Activated T-cell treated with anti-CD3 and anti-CD28 coated beads, Interleukin-2, amount 50 U/mL, for 24 hours (primary cell): ENCODE data around the gene ARHGAP24.

Source experiments
- DNase-seq: peaks from one replicate; pipeline ENCODE4 v3.0.0-alpha.2; 2020
- H3K27ac Mint-ChIP-seq: 2 replicates; pipeline ENCODE4 v1.8.0; 2020; ENCODE audit warnings: mild to moderate bottlenecking, mixed read lengths
- H3K27me3 Mint-ChIP-seq: 2 replicates; pipeline ENCODE4 v1.8.0; 2020; ENCODE audit warnings: mixed read lengths
- H3K36me3 Mint-ChIP-seq: 2 replicates; pipeline ENCODE4 v1.8.0; 2020; ENCODE audit warnings: low read depth, mixed read lengths
- H3K4me1 Mint-ChIP-seq: 2 replicates; pipeline ENCODE4 v1.8.0; 2020; ENCODE audit warnings: low read depth, mixed read lengths
- H3K4me3 Mint-ChIP-seq: 2 replicates; pipeline ENCODE4 v1.8.0; 2020; ENCODE audit warnings: mild to moderate bottlenecking, moderate library complexity, mixed read lengths
- H3K9me3 Mint-ChIP-seq: 2 replicates; pipeline ENCODE4 v1.8.0; 2020; ENCODE audit warnings: mixed read lengths

ARHGAP24 gene

DNA sequence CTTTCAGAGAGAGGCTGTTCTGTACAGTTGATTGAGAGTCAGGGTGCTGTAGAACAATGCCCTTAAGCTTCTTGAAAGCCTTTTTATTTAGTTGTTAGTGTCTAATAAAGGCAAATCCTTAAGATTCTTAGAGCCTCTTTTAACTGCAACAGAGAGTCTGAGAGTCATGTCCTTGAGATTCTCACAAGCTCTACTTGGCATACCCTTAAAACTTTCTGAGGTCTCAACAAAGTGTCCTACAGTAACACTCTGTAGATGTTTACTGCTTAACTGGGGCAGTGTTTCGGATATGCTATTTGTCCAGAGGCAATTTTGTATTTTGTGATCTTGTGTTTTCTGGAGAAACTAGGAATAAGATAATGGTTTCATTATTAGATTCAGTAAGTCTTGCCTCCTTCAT, 209.7 kb downstream of the ARHGAP24 start:
- peaks cover 3% of the 10 kb centered on the region for H3K9me3 Mint-ChIP-seq
- H3K27ac Mint-ChIP-seq, result no peak overlapping the region
- DNase-seq, result no peak
- no peak overlapping the region for H3K4me3 Mint-ChIP-seq
- H3K4me1 Mint-ChIP-seq, result no peaks in the 10 kb centered on the region
- H3K27me3 Mint-ChIP-seq, result no peaks in the 10 kb centered on the region
- H3K36me3 Mint-ChIP-seq, result no peaks in the 10 kb centered on the region

DNA sequence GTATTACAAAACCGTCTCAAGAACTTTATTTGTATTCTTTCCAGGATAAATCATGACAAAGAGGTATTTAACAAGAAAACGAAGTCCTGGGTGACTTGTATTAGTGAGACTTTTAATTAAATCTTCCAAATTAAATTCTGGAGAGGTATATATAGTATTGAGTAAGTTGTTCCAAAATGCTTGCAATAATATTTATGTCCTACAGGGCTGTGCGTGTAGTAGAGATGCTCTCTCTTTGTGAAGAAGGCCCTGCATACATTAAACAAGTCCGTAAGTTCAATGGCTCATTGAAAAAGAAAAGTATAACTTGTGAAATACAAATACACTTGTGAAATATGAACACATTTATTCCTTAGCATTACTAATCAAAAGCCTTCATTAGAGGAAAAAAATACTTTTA, 211.4 kb downstream of the ARHGAP24 start:
- H3K27ac Mint-ChIP-seq, result no peak overlapping the region
- H3K27me3 Mint-ChIP-seq, result no peaks in the 10 kb centered on the region
- H3K9me3 Mint-ChIP-seq, result peaks cover 3% of the 10 kb centered on the region
- DNase-seq, result no peak
- H3K4me3 Mint-ChIP-seq, result no peak overlapping the region
- no peaks in the 10 kb centered on the region for H3K4me1 Mint-ChIP-seq
- no peaks in the 10 kb centered on the region for H3K36me3 Mint-ChIP-seq

DNA sequence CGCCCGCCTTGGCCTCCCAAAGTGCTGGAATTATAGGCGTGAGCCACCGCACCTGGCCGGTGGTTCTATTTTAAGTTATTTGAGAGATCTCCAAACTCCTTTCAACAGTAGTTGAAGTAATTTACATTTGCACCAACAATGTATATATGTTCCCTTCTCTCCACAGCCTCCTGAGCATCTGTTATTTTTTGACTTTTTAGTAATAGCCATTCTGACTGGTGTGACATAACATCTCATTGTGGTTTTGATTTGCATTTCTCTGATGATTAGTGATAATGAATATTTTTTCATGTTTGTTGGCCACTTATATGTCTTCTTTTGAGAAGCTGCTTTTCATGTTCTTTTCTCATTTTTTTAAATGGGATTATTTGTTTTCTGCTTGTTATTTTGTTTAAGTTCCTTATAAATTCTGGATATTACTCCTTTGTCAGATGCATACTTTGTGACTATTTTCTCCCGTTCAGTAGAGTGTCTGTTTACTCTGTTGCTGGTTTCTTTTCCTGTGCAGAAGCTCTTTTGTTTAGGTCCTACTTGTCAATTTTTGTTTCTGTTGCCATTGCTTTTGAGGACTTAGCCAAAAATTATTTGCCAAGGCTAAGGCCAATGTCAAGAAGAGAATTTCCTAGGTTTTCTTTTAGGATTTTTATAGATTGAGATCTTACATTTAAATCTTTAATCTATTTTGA, 213.2 kb downstream of the ARHGAP24 start:
- H3K27me3 Mint-ChIP-seq, result no peaks in the 10 kb centered on the region
- no peak overlapping the region for H3K4me3 Mint-ChIP-seq
- H3K36me3 Mint-ChIP-seq, result no peaks in the 10 kb centered on the region

DNA sequence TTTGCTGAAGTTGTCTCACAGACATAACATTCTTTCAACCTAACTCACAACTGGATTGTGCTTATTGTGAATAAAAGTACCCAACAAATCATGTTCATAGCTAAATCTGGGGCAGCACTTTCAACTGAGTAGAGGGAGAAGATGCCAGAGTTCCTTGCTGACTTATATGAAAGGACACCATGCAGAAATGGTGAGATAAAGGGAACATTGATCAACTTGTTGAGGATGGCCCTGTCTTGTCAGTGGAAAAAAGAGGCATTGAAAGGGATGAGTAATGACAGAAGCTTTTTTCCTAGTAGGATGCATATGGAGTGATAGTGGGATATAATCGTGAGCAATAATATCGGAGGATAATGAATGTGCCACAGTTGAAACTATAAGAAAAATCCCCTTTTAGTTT, 221.7 kb downstream of the ARHGAP24 start:
- Mint-ChIP-seq H3K36me3 (no peaks in the 10 kb centered on the region), H3K4me3 (no peak overlapping the region), H3K27ac (no peak overlapping the region), H3K27me3 (no peaks in the 10 kb centered on the region), H3K4me1 (no peaks in the 10 kb centered on the region), H3K9me3 (peaks cover 10% of the 10 kb centered on the region)
- no peak for DNase-seq

More for the DNA sequence above, 213.2 kb downstream of the ARHGAP24 start:
- Mint-ChIP-seq H3K4me1 (no peaks in the 10 kb centered on the region), H3K27ac (no peak overlapping the region), H3K9me3 (peaks cover 5% of the 10 kb centered on the region)
- DNase-seq, result no peak

DNA sequence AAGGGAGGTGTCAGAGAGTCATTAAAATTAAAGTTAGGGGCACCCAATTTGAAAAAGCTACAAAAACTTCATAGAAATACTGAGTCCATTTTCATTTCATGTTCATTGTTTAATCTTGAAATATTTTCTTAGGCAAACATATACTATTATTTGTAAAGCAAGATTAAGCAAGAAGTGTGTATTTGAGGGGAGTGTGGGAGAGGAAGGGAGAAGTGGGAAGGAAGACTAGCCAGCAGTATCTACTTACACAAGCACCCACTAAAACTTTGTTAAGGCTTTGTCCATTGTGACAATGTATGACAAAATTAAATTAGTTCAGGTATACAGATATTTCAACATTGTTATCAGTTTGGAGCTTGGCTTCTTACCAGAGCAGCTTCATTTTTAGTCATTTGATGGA, 222.9 kb downstream of the ARHGAP24 start:
- Mint-ChIP-seq H3K4me1 (no peaks in the 10 kb centered on the region), H3K9me3 (peaks cover 8% of the 10 kb centered on the region)

DNA sequence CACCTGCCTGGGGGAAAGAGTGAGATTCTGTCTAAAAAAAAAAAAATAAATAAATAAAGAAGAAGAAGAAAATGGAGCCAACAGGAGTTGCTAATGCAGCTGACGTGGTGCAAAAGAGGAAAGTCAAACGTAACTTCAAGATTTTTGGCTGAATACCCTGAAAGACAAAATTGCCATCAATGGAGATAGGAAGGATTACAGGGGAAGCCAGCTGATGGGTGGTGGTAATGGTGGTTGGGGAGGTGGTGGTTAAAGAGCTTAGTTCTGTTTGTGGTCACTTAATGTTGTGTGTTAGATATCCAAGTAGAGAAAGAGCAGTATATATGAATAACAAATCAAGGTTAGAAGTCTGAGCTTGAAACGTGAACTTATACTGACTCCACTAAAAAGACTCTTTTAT, 225.4 kb downstream of the ARHGAP24 start:
- Mint-ChIP-seq H3K4me1 (no peaks in the 10 kb centered on the region), H3K27ac (no peak overlapping the region), H3K4me3 (no peak overlapping the region), H3K36me3 (no peaks in the 10 kb centered on the region), H3K27me3 (no peaks in the 10 kb centered on the region), H3K9me3 (peaks cover 6% of the 10 kb centered on the region)
- no peak for DNase-seq

More for the DNA sequence above, 222.9 kb downstream of the ARHGAP24 start:
- Mint-ChIP-seq H3K36me3 (no peaks in the 10 kb centered on the region), H3K27ac (no peak overlapping the region), H3K27me3 (no peaks in the 10 kb centered on the region), H3K4me3 (no peak overlapping the region)
- no peak for DNase-seq

DNA sequence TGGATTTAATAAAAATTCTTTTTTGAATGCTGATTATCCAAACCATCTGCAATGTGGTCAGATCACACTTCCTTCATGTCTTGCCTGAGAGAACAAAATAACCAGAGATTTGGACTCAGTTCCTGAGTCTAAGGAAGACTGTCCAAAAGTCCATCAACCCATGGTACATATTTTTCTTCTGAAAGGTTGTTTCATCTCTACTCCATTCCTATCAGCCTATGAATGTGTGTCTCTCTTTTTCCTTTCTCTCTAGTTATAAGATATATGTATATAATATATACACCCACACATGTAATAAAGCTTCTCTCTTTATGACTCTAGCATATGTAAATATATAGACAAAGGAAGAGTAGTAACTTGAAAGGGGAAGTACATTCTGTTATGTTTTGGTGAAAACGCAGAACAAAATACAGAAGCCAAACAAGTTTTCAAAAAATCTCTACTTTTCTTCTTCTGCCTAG, 226.9 kb downstream of the ARHGAP24 start:
- DNase-seq, result no peak
- H3K27ac Mint-ChIP-seq, result no peak overlapping the region
- H3K36me3 Mint-ChIP-seq, result no peaks in the 10 kb centered on the region
- no peak overlapping the region for H3K4me3 Mint-ChIP-seq
- peaks cover 2% of the 10 kb centered on the region for H3K9me3 Mint-ChIP-seq
- H3K4me1 Mint-ChIP-seq, result no peaks in the 10 kb centered on the region
- no peaks in the 10 kb centered on the region for H3K27me3 Mint-ChIP-seq

DNA sequence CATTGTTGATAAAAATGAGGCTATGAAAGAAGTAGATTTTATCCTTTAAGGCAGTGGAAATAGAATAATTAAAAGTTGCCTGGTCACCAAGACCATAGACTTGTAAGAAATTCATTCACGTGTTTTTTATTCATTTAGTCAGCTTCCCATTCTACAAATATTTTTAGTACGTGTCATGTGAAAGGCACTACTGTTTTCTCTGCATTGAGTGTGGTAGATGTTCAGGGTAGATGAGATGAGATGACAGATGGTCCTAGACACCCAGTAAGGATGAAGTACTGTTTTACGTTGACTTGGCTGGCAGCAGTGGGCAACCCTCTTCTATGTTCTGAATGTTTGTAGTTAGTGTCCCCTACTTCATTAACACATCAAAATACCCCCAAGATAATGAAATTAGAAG, 228.1 kb downstream of the ARHGAP24 start:
- no peak overlapping the region for H3K27ac Mint-ChIP-seq
- H3K27me3 Mint-ChIP-seq, result no peaks in the 10 kb centered on the region
- H3K36me3 Mint-ChIP-seq, result no peaks in the 10 kb centered on the region
- H3K9me3 Mint-ChIP-seq, result peaks cover 2% of the 10 kb centered on the region
- no peak overlapping the region for H3K4me3 Mint-ChIP-seq
- no peak for DNase-seq
- no peaks in the 10 kb centered on the region for H3K4me1 Mint-ChIP-seq

DNA sequence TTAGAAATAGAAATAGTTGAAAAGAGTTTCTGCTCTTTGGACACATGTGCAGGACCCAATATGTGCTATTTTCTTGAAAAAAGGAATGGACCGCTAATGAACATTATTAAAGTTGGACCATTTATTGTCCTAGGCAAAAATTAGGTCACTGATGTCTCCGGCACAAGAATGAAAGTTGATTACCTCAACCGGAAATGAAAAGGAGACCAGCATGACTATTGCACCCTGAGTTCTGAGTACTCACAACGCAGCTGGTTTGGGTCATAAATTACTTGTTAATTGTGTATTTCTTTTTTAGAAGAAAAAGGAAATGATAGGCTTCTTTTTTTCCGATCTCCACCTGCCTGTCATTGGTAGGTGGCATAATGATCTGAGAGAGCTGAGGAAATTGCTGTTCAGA, 232.7 kb downstream of the ARHGAP24 start:
- H3K9me3 Mint-ChIP-seq, result peaks cover 2% of the 10 kb centered on the region
- H3K4me1 Mint-ChIP-seq, result no peaks in the 10 kb centered on the region
- H3K27ac Mint-ChIP-seq, result no peak overlapping the region
- H3K4me3 Mint-ChIP-seq, result no peak overlapping the region
- no peaks in the 10 kb centered on the region for H3K27me3 Mint-ChIP-seq
- DNase-seq, result no peak
- H3K36me3 Mint-ChIP-seq, result no peaks in the 10 kb centered on the region

DNA sequence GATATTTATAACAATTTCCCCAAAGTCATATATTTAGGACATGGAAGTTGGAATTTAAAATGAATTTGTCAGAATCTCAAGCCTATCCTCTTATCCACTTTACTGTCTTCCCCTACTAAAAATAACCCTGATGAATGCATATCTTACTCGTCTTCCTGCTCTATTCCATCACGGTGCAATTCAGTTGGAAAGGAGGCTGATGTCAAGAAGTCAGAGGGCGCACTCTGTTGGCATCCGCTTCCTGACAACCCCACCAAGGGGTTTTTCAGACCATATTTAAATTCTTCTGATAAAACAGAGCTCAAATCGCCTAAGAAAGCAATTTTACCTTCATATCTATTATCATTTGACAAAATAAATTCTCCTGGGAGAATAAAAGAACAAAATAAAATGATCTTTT, 233.5 kb downstream of the ARHGAP24 start:
- peaks cover 2% of the 10 kb centered on the region for H3K9me3 Mint-ChIP-seq
- no peak overlapping the region for H3K4me3 Mint-ChIP-seq
- H3K4me1 Mint-ChIP-seq, result no peaks in the 10 kb centered on the region
- H3K36me3 Mint-ChIP-seq, result no peaks in the 10 kb centered on the region
- H3K27me3 Mint-ChIP-seq, result no peaks in the 10 kb centered on the region
- H3K27ac Mint-ChIP-seq, result no peak overlapping the region
- DNase-seq, result no peak

DNA sequence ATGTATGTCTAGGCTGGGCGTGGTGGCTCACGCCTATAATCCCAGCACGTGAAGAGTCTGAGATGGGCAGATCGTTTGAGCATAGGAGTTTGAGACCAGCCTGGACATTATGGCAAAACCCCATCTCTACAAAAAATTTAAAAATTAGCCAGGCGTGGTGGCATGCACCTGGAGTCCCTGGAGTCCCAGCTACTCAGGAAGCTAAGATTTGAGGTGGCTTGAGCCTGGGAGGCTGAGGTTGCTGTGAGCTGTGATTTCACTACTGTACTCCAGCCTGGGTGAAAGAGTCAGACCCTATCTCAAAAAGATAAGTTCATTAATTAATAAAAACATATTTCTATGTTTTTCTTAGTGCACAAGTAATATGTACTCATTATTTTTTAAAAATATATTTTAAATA, 238.1 kb downstream of the ARHGAP24 start:
- Mint-ChIP-seq H3K27ac (no peak overlapping the region), H3K9me3 (peaks cover 2% of the 10 kb centered on the region), H3K27me3 (no peaks in the 10 kb centered on the region), H3K4me1 (no peaks in the 10 kb centered on the region), H3K4me3 (no peak overlapping the region), H3K36me3 (no peaks in the 10 kb centered on the region)
- no peak for DNase-seq

DNA sequence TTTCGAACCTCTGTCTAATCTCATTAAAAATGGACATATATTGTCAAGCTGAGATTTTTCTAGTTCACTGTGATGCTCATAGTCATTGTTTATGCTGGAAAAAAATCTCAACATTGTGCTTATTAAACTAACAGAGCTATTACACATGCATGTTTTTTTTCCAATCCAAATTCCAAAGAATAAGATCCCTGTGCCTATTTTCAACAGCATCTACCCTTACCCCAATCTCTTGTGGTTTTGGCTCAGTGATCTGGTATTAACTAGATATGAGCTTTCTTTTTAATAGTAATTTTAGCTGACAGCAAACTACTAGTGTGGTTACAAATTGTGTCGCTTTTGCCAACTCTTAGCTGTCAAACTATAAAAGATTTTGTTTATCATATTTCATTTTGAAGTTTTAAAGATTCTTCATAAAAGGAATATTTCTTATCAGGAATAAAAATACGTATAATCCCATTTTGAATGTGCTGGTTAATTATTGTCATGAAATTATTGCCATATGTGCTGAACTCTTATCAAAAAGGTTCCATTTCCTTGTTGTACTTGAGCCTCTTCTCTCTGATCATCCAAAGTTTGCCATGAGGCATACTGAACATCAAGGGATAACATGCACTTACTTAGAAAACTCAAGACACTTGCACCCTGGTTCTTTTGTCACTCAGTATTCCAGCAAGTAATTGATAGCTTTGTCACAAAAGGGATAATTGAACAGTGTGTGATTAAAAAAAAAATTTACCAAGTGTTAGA, 241.2 kb downstream of the ARHGAP24 start:
- Mint-ChIP-seq H3K9me3 (peaks cover 2% of the 10 kb centered on the region), H3K4me3 (no peak overlapping the region), H3K27me3 (no peaks in the 10 kb centered on the region), H3K36me3 (no peaks in the 10 kb centered on the region), H3K27ac (no peak overlapping the region), H3K4me1 (no peaks in the 10 kb centered on the region)
- DNase-seq, result no peak

DNA sequence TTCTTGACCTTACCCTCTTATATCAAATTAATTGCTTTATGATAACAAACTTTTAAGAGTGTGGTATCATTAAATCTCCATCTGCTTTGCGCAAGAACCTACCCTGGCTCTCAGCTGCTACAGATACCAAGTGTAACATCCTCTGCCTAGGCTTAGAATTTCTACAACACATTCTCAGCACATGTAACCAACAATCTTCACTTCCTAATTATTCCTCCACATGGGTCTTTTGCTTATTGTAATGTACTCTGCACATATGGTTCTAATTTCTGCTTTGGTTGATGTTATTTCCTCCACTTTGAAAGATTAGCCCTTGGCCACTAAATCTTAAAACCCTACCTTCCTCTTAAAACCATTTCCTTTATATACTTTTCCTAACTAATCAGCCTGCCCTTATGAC, 242.4 kb downstream of the ARHGAP24 start:
- H3K4me1 Mint-ChIP-seq, result no peaks in the 10 kb centered on the region

DNA sequence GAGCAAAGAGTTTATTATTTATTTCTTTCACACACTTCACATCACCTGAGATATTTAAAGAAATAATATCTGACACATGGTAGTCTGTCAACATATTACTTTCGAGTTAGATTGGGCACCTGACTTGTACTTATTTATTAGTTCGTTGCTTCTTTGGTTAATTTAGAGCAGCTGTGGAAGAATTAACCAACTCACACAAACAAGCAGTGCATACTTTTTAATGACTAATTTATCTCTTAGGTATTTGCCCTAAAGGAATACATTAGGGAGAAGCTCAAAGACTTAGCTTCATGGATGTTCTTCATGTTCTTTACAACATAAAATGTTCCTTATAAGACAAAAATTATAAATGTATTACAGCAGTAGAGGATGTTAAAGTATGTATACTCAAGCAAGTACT, 242.9 kb downstream of the ARHGAP24 start:
- Mint-ChIP-seq H3K4me1 (no peaks in the 10 kb centered on the region), H3K27me3 (no peaks in the 10 kb centered on the region), H3K9me3 (peaks cover 4% of the 10 kb centered on the region), H3K36me3 (no peaks in the 10 kb centered on the region), H3K27ac (no peak overlapping the region), H3K4me3 (no peak overlapping the region)
- DNase-seq, result no peak

More for the DNA sequence above, 242.4 kb downstream of the ARHGAP24 start:
- Mint-ChIP-seq H3K4me3 (no peak overlapping the region), H3K27ac (no peak overlapping the region), H3K27me3 (no peaks in the 10 kb centered on the region), H3K36me3 (no peaks in the 10 kb centered on the region), H3K9me3 (peaks cover 4% of the 10 kb centered on the region)
- no peak for DNase-seq

DNA sequence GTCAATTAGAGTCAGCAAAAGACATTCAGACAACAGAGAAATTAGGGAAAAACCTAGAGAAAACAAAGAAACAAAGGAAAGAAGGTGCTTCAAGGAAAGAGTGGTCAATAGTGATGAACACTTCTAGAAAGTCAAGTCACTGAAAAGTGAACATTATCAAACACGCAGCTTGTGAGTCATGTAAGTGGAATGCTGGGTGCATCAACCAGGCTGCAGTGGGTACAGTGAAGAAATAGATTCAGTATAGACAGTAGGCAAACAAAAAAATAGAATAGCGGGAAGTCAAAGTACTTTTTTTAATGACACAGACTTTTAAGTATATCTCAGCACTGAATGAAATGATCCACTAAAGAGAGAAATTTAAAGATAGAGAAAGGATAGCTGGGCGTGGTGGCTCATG, 245.8 kb downstream of the ARHGAP24 start:
- Mint-ChIP-seq H3K4me3 (no peak overlapping the region), H3K4me1 (no peaks in the 10 kb centered on the region), H3K27ac (no peak overlapping the region), H3K9me3 (peaks cover 4% of the 10 kb centered on the region), H3K27me3 (no peaks in the 10 kb centered on the region), H3K36me3 (no peaks in the 10 kb centered on the region)
- DNase-seq, result no peak
